Neural progenitor cell (in vitro differentiated cells): ENCODE measurements around the gene BRI3BP.

Source experiments
- CTCF ChIP-seq: fragments of 200-600 bp; sonication (generic); IDR thresholded peaks from 2 replicates; pipeline ENCODE4 v1.5.1; 2017; ENCODE audit warnings: antibody characterized with exemption, mild to moderate bottlenecking
- EZH2phosphoT487 ChIP-seq: fragments of 200-600 bp; sonication (generic); IDR thresholded peaks from 2 replicates; pipeline ENCODE4 v1.6.1; 2017; ENCODE audit warnings: antibody characterized with exemption

GRCh38 chr12:124947561-124948398 lies 45.7 kb upstream of the BRI3BP start:
- TF ChIP-seq CTCF (no peak), EZH2phosphoT487 (no peak)
